Stomach (tissue), 9 donors: Measurements from ENCODE around the gene KCTD16. TPM values are rescaled to one million over a fixed set of nuclear protein-coding genes. Genes with fewer than 3 reads are reported as not detected.
A peak's percentile ranks its signal among the peaks of the same experiment; 100 is the strongest.

ENCODE experiments used
- DNase-seq, 2 donors: peaks; one replicate each; pipeline versions ENCODE4 v3.0.0 to v3.0.0-alpha.2; 2013 to 2019
- H3K27ac ChIP-seq, 5 donors: fragments of 200-600 bp in 4 of 5; sonication (generic) in 4 of 5; one replicate each; pipeline ENCODE4 v1.5.1; 2013 to 2019; ENCODE audit warnings: mild to moderate bottlenecking in 1 of 5, moderate library complexity in 1 of 5
- H3K27me3 ChIP-seq, 3 donors: fragments of 200-600 bp; sonication (generic); one replicate each; pipeline ENCODE4 v1.5.1; 2017 to 2019; ENCODE audit warnings: mixed run types in 1 of 3
- H3K36me3 ChIP-seq, 4 donors: fragments of 200-600 bp; sonication (generic); 1 replicate in 3 of 4; 2 replicates in 1 of 4; pipeline ENCODE4 v1.5.1; 2016 to 2019
- H3K4me1 ChIP-seq, 4 donors: fragments of 200-600 bp; sonication (generic); one replicate each; pipeline ENCODE4 v1.5.1; 2016 to 2019
- H3K4me3 ChIP-seq, 4 donors: fragments of 200-600 bp; sonication (generic) in 3 of 4; one replicate each; pipeline ENCODE4 v1.5.1; 2016 to 2019; ENCODE audit warnings: mild to moderate bottlenecking in 1 of 4
- H3K9me3 ChIP-seq, 4 donors: fragments of 200-600 bp; sonication (generic); one replicate each; pipeline ENCODE4 v1.5.1; 2016 to 2019
- CTCF ChIP-seq, 7 experiments: fragments of 450-650 bp in 4 of 7; fragments of 200-600 bp in 3 of 7; sonication (generic) in 3 of 7; IDR thresholded peaks; one replicate each; pipeline ENCODE4 v1.5.1; 2016 to 2019; ENCODE audit warnings: antibody characterized with exemption in 7 of 7, control low read depth in 2 of 7, mild to moderate bottlenecking in 1 of 7
- EP300 ChIP-seq: sonication (generic); formaldehyde crosslinking; IDR thresholded peaks from one replicate; pipeline ENCODE4 v1.6.1; 2017; ENCODE audit warnings: antibody characterized with exemption
- POLR2A ChIP-seq, 4 donors: fragments of 450-650 bp; IDR thresholded peaks; one replicate each; pipeline ENCODE4 v1.6.1; 2016; ENCODE audit warnings: antibody characterized with exemption in 4 of 4, control low read depth in 2 of 4, mild to moderate bottlenecking in 1 of 4, moderate library complexity in 1 of 4
- POLR2AphosphoS5 ChIP-seq, 3 donors: sonication (generic); formaldehyde crosslinking; IDR thresholded peaks; one replicate each; pipeline ENCODE4 v1.6.1; 2016; ENCODE audit warnings: antibody characterized with exemption in 3 of 3
- WGBS, 5 donors: extraction: QIAGEN DNeasy Blood & Tissue Kit in 3 of 5; methylation state at CpG; one replicate each; pipeline versions ENCODE4 v1.1.5 to v1.1.7; 2013 to 2018; 5-methylcytosine and 5-hydroxymethylcytosine counted together
- intact Hi-C: fragments of 100-400 bp; cut with DNase I; formaldehyde crosslinking; loops from one replicate; pipeline ENCODE4 v1.15.1; 2023; ENCODE audit warnings: low total_unique reads
- polyA plus RNA-seq, 3 donors: library from polyadenylated mRNA; stranded (reverse); fragments of 200-250 nt; gene quantifications; one replicate each; pipeline ENCODE4 v1.2.3, GENCODE V29; 2013
- total RNA-seq, 5 donors: library from RNA; depleted of rRNA; stranded (reverse); fragments of >200 nt; gene quantifications; one replicate each; pipeline versions ENCODE4 v1.1.0 to v1.2.3, GENCODE V29; 2014 to 2016
- donor health status: healthy with polysubstance abuse.
- donor health status: Bipolar disorder and iron deficiency.
- donor health status: healthy.

Gene KCTD16
- total and polyA plus RNA-seq, 8 donors, result under 0.01 to 1.8 (median under 0.01) TPM; not detected in 4

GRCh38 chr5:144335561-144335960, 164.9 kb downstream of the KCTD16 start:
- Histone ChIP-seq H3K4me3 (no peak overlapping the region), H3K9me3 (no peaks in the 10 kb centered on the region), H3K27me3 (no peaks in the 10 kb centered on the region), H3K27ac (no peak overlapping the region), H3K36me3 (no peaks in the 10 kb centered on the region), H3K4me1 (no peaks in the 10 kb centered on the region)
- no peak for TF ChIP-seq POLR2A (IDR thresholded peaks at IDR 0.05)
- no peak for TF ChIP-seq CTCF (IDR thresholded peaks at IDR 0.05)
- TF ChIP-seq EP300, result no peak
- no peak for TF ChIP-seq POLR2AphosphoS5 (IDR thresholded peaks at IDR 0.05)
- 86 to 97% (median 95%) methylated on average over 1 of the region's 1 CpG for WGBS, 5 donors
- peak in 1 of 2 donors; percentile 29 for DNase-seq
- intact Hi-C loops, result no loop called here

- intact Hi-C loops, result no loop called here
- H3K4me3 ChIP-seq, result no peak overlapping the region
- H3K4me1 ChIP-seq, result no peaks in the 10 kb centered on the region
- no peaks in the 10 kb centered on the region for H3K36me3 ChIP-seq
- no peaks in the 10 kb centered on the region for H3K27me3 ChIP-seq
- no peak overlapping the region for H3K27ac ChIP-seq
- no peak for DNase-seq
- WGBS, 5 donors, result 73 to 81% (median 76%) methylated on average over 5 of the region's 5 CpGs
- H3K9me3 ChIP-seq, result no peaks in the 10 kb centered on the region
- TF ChIP-seq POLR2AphosphoS5 (IDR thresholded peaks at IDR 0.05) (no peak), POLR2A (IDR thresholded peaks at IDR 0.05) (no peak), CTCF (IDR thresholded peaks at IDR 0.05) (no peak), EP300 (no peak)
These were observed 165.7 kb downstream of the KCTD16 start for GRCh38 chr5:144336191-144336961.

- intact Hi-C loops, result no loop called here
- Histone ChIP-seq H3K4me1 (no peaks in the 10 kb centered on the region), H3K27me3 (no peaks in the 10 kb centered on the region), H3K27ac (no peak overlapping the region), H3K9me3 (no peaks in the 10 kb centered on the region), H3K36me3 (no peaks in the 10 kb centered on the region), H3K4me3 (no peak overlapping the region)
- TF ChIP-seq CTCF (IDR thresholded peaks at IDR 0.05) (no peak), EP300 (no peak), POLR2A (IDR thresholded peaks at IDR 0.05) (no peak), POLR2AphosphoS5 (IDR thresholded peaks at IDR 0.05) (no peak)
- 61 to 78% (median 74%) methylated on average over 4 of the region's 4 CpGs for WGBS, 5 donors
- no peak for DNase-seq
These were observed 181.7 kb downstream of the KCTD16 start for GRCh38 chr5:144352330-144352729.

- no peaks in the 10 kb centered on the region for H3K9me3 ChIP-seq
- H3K4me1 ChIP-seq, result no peaks in the 10 kb centered on the region
- no peak overlapping the region for H3K4me3 ChIP-seq
- H3K27me3 ChIP-seq, result no peaks in the 10 kb centered on the region
- no peak overlapping the region for H3K27ac ChIP-seq
- TF ChIP-seq CTCF (IDR thresholded peaks at IDR 0.05), result no peak
- no peak for TF ChIP-seq POLR2A (IDR thresholded peaks at IDR 0.05)
- TF ChIP-seq EP300, result no peak
- no peak for TF ChIP-seq POLR2AphosphoS5 (IDR thresholded peaks at IDR 0.05)
- DNase-seq, result no peak
- intact Hi-C loops, result no loop called here
- no peaks in the 10 kb centered on the region for H3K36me3 ChIP-seq
- WGBS, 5 donors, result 32 to 45% (median 41%) methylated on average over 4 of the region's 4 CpGs
These were observed 182.2 kb downstream of the KCTD16 start for GRCh38 chr5:144352732-144353317.
